ENCODE results near the gene GLB1L.

- TF ChIP-seq CTCF (conservative IDR thresholded peaks at IDR 0.05) (no peak), ZFX (IDR thresholded peaks at IDR 0.05) (no peak)
These were observed 29.2 kb upstream of the GLB1L start for GRCh38 chr2:219274361-219274921.
